ENCODE measurements around the gene PGP.

Gene PGP

DNA sequence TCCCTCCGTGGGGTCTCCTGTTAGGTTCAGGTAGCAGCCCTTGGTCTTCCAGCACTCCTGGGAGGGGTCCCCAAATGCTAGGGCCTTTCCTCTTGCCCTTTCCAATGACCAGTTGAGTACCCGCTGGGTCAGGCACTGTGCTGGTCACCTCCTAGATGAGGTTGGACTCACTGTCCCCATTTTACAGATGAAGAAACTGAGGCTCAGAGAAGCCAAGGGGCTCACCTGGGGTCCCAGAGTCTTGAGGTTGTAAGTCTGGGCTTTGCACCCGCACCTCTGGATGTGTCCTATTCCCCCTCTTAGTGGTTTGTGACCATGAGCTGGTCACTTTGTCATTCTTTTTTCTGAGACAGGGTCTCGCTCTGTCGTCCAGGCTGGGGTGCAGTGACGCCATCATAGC is 16.9 kb downstream of the PGP start:
- DNase-seq, result no peak

DNA sequence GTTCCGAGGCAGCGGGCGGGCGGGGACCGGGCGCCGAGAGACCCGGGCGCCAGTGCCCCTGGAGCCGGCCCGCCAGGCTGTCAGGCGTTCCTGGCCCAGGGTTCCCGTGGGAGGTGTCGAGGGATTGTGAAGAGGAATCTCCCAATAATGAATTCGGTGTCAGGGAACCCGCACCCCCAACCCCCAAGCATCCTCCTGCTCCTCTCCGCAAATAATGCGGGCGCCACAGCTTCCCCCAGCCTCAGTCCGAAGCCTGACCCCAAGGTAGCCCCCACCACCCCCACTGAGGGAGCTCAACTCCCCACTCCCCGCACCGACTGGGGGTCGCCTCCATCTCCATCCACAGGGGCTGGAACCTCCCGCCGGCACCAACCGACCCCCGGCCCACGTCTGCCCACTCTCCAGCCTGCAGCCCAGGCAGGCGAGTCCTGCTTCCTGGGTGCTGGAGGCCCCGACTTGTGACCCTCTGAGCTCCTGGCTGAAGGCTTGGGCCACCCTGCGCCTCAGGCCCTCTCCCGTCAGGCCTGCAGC is 17.6 kb downstream of the PGP start:
- DNase-seq, result no peak

DNA sequence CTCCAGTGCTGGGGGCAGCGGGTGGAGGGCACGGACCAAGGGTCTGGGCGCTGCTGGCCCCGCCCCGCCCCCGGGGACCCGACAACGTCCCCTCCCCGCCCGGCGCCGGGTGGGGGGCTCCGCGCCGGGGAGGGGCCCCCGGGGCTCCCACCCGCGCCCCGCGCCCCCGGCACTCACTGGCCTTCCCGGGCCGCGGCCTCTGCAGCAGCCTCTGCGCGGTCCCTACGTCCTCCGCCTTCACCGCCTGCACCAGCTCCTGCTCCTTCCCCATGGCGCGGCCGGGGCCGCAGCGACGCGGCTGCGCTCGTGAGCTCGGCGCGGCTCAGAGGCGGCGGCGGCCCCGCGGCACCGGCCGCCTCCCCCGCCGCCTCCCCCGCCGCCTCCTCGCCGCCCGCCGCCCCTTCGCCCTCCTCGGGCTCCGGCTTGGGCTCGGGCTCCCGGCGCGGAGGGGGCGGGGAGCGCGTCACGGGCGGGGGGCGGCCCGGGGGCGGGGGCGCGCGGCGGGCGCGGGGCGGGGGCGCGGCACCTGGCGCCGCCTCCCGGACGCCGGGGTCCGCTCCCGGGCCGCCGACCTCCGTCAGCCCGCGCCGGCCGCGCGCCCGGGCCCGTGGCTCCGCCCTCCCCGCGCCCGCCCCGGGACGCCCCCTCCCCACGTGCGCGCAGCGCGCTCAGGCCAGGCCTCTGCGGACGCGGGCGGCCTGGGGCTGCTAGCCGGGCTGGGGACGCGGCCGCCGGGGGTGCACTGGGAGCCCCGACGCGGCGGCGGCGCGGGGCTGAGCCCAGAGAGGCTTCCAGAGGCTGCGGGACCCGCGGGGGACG is 18.3 kb downstream of the PGP start, which contains the start of gene CASKIN1:
Gene CASKIN1 (minus strand): TSS at position 444 of the 819 bp plus-strand sequence. CDS start 173 bp downstream, at position 271.
- no peak for DNase-seq

- DNase-seq, result no peak
These were observed 19.1 kb downstream of the PGP start for GRCh38 chr16:2195322-2196161.

- DNase-seq, result no peak
These were observed 19.8 kb downstream of the PGP start for GRCh38 chr16:2194852-2195321.

- no peak for DNase-seq
These were observed 20.3 kb downstream of the PGP start for GRCh38 chr16:2194166-2194834.

- no peak for DNase-seq
These were observed 23.3 kb downstream of the PGP start for GRCh38 chr16:2191446-2191706.

GRCh38 chr16:2190659-2191445 is 23.8 kb downstream of the PGP start:
- no peak for DNase-seq

GRCh38 chr16:2190002-2190658 is 24.5 kb downstream of the PGP start:
- DNase-seq, result no peak

- DNase-seq, result no peak
These were observed 25.3 kb downstream of the PGP start for GRCh38 chr16:2189252-2189893.

DNA sequence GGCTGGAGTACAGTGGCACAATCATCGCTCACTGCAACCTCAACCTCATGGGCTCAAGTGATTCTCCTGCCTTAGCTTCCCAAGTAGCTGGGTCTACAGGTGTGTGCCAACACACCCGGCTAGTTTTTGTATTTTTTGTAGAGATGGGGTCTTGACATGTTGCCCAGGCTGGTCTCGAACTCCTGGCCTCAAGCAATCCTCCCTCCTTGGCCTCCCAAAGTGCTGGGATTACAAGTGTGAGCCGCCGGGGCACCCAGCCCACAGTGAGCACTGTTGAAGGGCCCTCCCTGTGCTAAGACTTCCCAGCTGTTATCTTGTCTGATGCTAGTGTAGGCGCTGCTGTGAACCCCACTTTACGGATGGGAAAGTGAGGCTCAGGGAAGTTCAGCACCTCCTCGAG is 26.2 kb downstream of the PGP start:
- DNase-seq, result no peak

DNA sequence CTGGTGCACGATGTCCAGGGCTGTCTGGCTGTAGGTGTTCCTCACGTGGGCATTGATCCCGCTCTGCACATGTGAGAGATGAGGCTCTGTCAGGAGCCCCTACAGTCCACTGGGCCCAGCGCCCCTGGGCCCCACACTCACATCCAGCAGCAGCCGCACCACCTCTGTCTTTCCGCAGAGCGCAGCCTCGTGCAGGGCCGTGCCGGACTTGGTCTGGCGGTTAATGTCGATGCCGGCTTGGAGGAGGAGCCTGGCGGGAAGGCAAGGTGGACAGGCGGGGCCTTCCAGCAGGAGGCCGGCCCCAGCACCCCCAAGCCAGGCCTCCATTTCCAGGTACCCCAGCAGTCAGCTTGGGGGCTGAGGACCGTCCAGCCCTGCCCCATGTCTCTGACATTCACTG is 27.4 kb downstream of the PGP start:
- no peak for DNase-seq

GRCh38 chr16:2186505-2186904 is 28.1 kb downstream of the PGP start:
- DNase-seq, result no peak

DNA sequence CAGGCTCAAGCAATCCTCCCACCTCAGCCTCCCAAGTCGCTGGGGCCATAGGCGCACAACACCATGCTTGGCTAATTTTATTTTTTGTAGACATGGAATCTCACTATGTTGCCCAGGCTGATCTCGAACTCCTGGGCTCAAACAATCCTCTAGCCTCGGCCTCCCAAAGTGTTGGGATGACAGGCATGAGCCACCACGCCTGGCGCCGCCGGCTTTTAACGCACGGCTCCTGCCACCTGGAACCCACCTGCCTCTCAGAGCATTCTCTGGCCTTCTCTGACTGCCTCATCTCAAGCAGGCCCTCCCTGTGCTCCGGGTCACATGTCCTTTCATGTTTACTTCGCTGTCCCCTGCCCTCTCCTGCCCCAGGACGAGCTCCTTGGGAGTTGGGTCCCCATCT is 28.6 kb downstream of the PGP start:
- no peak for DNase-seq

- no peak for DNase-seq
These were observed 29.7 kb downstream of the PGP start for GRCh38 chr16:2184962-2185361.

DNA sequence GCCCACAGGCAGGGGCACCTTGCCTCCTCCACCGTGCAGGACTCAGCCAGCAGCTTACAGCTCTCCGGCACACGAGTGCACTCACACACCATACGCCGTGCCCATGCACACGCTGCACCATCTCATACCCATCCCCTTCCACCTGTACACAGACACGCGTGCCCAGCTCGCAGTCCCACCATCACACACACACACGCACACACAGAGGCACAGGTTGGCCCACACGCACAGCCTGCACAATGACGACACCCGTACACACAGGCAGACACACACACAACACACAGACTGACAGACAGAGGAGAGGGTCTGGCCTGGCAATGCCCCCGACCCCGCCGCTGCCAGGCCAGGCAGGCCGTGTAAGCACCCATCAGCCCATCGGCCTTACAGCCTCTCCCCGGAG is 30.3 kb downstream of the PGP start:
- no peak for DNase-seq

DNA sequence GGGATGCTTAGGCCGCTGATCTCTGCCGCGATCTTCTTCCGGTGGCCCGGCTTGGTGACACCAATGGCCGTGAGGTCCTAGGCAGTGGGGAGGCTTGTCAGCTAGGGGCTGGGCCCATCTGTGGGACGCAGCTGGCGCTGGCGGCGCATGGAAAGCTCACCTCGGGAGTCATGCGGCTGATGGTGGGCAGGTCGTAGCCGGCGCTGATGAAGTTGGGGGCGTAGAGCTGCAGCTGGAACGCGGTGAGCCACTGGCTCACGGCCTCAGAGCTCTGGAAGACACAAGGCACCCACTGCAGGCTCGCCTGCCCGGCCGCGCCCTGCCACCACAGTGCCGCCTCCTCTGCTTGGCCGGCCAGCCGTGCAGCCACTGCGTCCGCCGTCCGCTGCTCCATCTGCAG is 31.0 kb downstream of the PGP start:
- no peak for DNase-seq

DNA sequence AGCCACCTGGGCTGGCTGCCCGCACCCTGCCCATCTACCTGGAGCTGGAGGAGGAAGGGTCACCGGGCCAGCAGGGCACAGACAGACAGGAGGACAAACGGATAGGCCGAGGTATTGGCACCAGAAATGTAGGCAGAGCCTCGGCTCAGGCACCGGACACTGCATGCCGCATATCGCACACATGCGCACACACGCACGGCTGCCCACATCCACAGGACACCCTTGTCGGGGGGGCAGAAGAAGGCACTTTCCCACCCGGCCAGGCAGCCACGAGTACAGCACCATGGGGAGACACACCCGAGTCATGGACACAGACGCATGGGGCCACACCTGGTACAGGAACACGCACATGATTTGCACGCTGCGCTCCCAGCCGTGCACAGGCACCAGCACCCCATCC is 32.7 kb downstream of the PGP start:
- no peak for DNase-seq

DNA sequence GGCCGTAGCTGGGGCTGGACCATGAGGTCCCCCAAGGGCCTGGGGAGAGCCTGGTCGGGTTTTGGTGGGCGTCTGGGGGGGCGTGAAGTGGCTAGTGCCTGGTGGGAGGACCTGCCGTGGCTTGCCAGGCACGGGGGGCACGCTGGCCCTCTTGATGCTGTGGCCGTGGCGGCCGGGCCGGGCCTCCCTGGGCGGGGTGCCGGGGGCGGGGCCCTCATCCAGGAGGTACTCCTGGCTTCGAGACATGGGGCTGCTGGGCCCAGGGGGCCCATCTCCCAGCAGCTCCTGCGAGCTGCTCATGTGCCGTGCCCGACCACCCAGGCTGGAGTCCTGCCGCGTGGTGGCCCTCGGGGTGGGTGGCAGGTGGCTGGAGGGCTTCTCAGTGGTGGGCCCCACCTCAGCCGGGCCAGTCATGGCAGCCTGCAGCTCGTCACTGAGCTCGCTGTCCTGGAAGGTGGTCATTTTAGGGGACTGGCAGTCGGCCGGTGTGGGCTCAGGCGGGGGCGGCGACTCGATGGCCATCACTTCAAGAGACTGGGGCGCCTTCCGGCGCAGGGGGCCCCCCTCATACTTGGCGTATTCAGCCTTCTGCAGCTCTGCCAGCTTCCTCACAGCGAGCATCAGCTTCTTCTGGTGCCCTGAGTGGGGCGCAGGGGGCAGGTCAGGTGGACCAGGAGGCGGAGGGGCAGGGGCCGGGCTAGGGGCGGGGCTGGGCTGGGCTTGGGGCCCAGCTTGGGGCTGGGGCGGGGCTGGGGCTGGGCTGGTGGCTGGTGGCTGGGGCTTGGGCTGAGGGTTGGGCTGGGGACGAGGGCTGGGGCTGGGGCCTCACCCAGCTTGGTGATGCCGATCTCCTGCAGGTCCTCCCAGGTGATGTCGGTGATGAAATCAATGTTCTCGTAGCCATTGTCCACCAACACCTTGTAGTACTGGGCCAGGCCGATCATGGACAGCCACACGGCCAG is 33.4 kb downstream of the PGP start:
- no peak for DNase-seq

DNA sequence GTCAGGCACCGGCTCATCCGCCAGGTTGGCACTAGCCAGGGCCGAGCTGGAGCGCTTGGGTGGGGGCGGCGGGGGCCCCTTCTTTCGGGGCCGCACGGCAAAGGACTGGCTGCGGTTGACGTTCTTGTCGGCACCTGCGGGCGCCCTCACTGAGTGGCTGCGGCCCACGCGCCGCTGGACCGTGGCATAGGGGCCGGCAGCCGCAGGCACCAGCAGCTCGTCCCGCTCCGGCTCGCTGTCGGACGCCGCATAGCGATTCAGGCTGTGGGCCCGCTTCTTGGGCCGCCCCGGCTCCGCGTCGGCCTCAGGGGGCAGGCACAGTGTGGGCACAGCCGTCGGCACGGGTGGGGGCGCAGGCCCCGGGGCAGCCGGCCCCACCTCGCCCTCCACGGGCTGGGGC is 34.2 kb downstream of the PGP start:
- no peak for DNase-seq
